Amniotic epithelial cell (primary cell): Measurements from ENCODE around the gene GIMAP8.
"Not testable (repeated sequence)": the region's sequence is repeated elsewhere in the genome, so short reads cannot be mapped to it uniquely, and the experiment has no call there.

ENCODE experiments used
- DNase-seq: peaks from one replicate; pipeline ENCODE4 v3.0.0-alpha.2; 2010; ENCODE audit warnings: low read depth

The GIMAP8 gene

DNA sequence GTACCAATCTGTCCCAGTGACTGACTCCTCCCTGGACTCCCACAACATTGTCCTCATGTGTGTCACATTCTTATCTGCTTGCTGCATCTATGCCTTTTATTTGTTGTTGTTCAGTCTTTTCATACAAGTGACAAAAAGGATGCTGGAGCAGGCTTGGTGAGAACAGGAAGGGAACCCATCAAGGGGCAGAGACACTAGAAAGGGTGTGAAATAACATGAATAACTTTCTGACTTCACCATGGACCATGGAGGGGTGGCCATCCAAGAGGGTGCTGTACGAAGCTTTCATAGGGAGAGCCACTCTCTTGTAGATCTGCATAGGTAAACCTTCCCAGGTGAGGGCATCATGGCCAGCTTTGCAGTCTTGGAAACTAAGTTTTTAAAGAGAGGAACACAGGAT, 14.5 kb downstream of the GIMAP8 start:
- no peak for DNase-seq

DNA sequence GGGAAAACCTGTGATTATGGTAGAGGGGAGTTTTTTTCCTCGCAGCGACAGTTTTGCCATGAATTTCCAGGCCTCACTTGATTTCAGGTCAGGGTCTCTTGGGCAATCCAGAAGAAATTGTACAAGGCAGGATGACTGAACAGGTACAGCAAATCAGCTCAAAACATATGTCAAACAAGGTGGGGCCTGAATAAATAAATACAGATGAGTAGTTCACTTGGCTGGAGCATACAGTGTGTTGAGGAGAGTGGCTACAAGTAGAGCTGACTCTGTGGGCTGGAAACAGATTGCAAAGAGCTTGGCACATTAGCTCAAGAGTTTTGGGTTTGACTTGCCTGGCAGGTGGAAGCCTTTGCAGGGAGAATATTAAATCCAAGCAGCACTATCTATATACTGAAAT, 15.0 kb downstream of the GIMAP8 start:
- no peak for DNase-seq

GRCh38 chr7:150466477-150466876, 16.0 kb downstream of the GIMAP8 start:
- no peak for DNase-seq

DNA sequence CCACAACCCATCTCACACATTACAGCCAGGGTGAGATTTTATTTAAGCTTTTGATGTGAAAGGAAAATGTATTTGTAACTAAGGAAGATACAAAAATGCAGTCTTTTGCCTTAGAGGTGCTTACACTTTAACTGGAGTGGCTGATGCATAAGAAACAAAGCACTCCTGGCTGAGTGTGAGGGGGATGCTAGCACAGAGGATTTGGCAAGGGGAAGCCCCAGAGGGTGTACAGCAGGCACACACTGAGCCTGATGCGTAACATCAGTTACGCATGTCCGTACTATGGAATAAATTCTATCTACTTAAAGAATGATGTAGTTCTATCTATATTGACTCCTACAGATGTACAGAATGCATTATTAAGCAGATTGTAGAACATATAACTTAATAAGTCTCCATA, 17.8 kb downstream of the GIMAP8 start:
- DNase-seq: no peak

GRCh38 chr7:150471886-150472285, 21.5 kb downstream of the GIMAP8 start:
- DNase-seq: no peak

GRCh38 chr7:150473902-150474301, 23.5 kb downstream of the GIMAP8 start:
- DNase-seq: no peak

GRCh38 chr7:150476285-150476684, 25.9 kb downstream of the GIMAP8 start:
- DNase-seq: no peak

- no peak for DNase-seq
Measured at GRCh38 chr7:150476819-150477631, 26.6 kb downstream of the GIMAP8 start.

DNA sequence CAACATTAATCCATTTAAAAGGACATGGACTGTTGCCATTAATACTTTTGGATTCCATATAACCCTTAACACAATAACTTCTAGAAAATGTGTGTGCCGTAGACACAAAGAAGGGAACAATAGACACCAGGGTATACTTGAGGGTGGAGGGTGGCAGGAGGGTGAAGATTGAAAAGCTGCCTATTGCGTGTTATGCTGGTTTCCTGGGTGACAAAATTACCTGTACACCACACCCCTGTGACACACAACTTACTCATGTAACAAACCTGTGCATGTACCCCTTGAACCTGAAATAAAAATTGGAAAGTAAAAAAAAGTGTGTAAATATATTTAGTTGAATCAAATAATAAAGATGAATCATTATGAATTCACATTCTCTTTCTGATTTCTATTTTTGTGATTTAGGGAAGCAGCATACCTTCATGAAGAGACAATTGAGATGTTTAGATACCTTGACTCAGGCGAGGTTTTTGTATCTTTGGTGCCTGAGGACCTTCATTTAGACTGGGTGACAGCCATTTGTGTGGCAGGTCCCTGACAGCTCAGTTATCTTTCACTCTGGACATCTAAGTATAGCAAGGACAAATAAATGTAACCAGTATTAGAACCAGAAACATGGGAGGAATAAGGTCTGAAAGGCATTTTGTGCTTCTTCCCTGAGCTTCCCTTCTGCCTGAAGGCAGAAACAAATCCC, 28.7 kb downstream of the GIMAP8 start:
- no peak for DNase-seq

- no peak for DNase-seq
Measured at GRCh38 chr7:150481186-150481920, 30.9 kb downstream of the GIMAP8 start.

- no peak for DNase-seq
Measured at GRCh38 chr7:150481922-150482321, 31.5 kb downstream of the GIMAP8 start.

GRCh38 chr7:150483514-150483913, 33.1 kb downstream of the GIMAP8 start:
- DNase-seq: not testable (repeated sequence)

GRCh38 chr7:150484071-150484470, 33.6 kb downstream of the GIMAP8 start:
- not testable (repeated sequence) for DNase-seq

DNA sequence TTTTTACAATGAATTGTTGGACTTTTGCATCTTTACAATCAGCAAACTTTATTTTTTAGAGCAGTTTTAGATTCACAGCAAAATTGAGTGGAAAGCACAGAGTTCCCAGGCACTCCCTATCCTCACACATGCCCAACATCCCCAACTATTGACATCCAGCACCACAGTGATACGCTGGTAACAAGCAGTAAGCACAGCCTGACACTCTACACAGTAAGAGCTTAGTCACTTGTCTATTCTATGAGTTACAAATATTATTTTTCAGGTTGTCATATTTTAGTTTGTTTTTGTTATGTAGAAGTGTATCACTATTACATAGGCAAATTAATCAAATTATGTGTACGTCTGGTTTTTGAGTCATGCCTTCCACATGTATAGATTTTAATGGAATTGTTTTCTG, 37.2 kb downstream of the GIMAP8 start:
- DNase-seq: no peak

- no peak for DNase-seq
Measured at GRCh38 chr7:150489782-150490181, 39.4 kb downstream of the GIMAP8 start.

DNA sequence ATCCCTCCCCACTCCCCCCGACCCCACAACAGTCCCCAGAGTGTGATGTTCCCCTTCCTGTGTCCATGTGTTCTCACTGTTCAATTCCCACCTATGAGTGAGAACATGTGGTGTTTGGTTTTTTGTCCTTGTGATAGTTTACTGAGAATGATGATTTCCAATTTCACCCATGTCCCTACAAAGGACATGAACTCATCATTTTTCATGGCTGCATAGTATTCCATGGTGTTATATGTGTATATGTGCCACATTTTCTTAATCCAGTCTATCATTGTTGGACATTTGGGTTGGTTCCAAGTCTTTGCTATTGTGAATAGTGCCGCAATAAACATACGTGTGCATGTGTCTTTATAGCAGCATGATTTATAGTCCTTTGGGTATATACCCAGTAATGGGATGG, 43.0 kb downstream of the GIMAP8 start:
- DNase-seq: not testable (repeated sequence)

- DNase-seq: no peak
Measured at GRCh38 chr7:150502519-150502918, 52.1 kb downstream of the GIMAP8 start.

- DNase-seq: no peak
Measured at GRCh38 chr7:150503155-150503554, 52.7 kb downstream of the GIMAP8 start.

- DNase-seq: no peak
Measured at GRCh38 chr7:150503581-150503980, 53.2 kb downstream of the GIMAP8 start.

GRCh38 chr7:150507947-150508602, 57.6 kb downstream of the GIMAP8 start:
- DNase-seq: no peak

- DNase-seq: no peak
Measured at GRCh38 chr7:150511048-150511447, 60.6 kb downstream of the GIMAP8 start.

DNA sequence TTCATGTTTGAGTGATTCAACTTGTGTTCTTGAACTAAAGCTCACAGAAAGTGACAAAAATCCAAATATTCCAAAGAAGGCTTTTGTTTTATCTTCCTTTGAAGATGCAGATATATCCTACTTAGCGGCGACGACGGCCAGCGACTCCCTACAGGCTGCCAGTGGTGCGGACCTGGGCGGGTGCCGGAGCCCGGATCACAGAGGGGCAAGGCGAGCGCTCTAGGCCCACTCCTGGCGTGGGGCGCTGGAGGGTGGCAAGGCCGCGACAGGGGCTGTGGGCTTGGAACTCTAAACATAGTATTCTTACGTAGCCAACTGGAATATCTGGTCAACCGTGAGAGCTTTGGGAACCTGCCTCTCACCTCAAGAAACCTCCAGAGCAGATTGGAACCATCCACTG, 63.3 kb downstream of the GIMAP8 start:
- DNase-seq: no peak
